Mucosa of rectum (tissue), 2 donors: ENCODE measurements around the gene SLC28A2.

Experiments used
- H3K27ac ChIP-seq, 2 donors: one replicate each; pipeline ENCODE4 v1.7.0; 2013; ENCODE audit warnings: inconsistent platforms in 2 of 2, low read depth in 2 of 2, low read length in 2 of 2
- H3K27me3 ChIP-seq, 2 donors: one replicate each; pipeline ENCODE4 v1.7.0; 2013; ENCODE audit warnings: low read length in 2 of 2; ENCODE audit not compliant: control insufficient read depth in 2 of 2, insufficient read depth in 2 of 2
- H3K36me3 ChIP-seq, 2 donors: one replicate each; pipeline ENCODE4 v1.7.0; 2013; ENCODE audit warnings: low read length in 2 of 2; ENCODE audit not compliant: control insufficient read depth in 2 of 2, insufficient read depth in 2 of 2
- H3K4me1 ChIP-seq, 2 donors: one replicate each; pipeline ENCODE4 v1.7.0; 2013; ENCODE audit warnings: low read length in 2 of 2, mild to moderate bottlenecking in 1 of 2; ENCODE audit not compliant: control insufficient read depth in 2 of 2, insufficient read depth in 2 of 2
- H3K4me3 ChIP-seq, 2 donors: one replicate each; pipeline ENCODE4 v1.7.0; 2013; ENCODE audit warnings: low read length in 2 of 2
- H3K9ac ChIP-seq, 2 donors: one replicate each; pipeline ENCODE4 v1.7.0; 2013; ENCODE audit warnings: low read length in 2 of 2, low read depth in 1 of 2, mild to moderate bottlenecking in 1 of 2
- H3K9me3 ChIP-seq, 2 donors: one replicate each; pipeline ENCODE4 v1.7.0; 2013; ENCODE audit warnings: low read length in 2 of 2; ENCODE audit not compliant: control insufficient read depth in 2 of 2
- donor health status: healthy.
- donor health status: Normal muscosa, but diverticular disease.

The SLC28A2 gene

GRCh38 chr15:45326280-45326679, 74.2 kb downstream of the SLC28A2 start:
- Histone ChIP-seq H3K27ac (no peak overlapping the region), H3K4me3 (no peak overlapping the region), H3K9me3 (no peaks in the 10 kb centered on the region), H3K4me1 (peaks cover 0 to 2% of the 10 kb centered on the region in 2 donors), H3K9ac (no peak overlapping the region), H3K36me3 (no peaks in the 10 kb centered on the region), H3K27me3 (no peaks in the 10 kb centered on the region)

GRCh38 chr15:45326741-45327140, 74.7 kb downstream of the SLC28A2 start:
- Histone ChIP-seq H3K36me3 (no peaks in the 10 kb centered on the region), H3K4me1 (peaks cover 0 to 2% of the 10 kb centered on the region in 2 donors), H3K9me3 (no peaks in the 10 kb centered on the region), H3K4me3 (no peak overlapping the region), H3K9ac (no peak overlapping the region), H3K27me3 (no peaks in the 10 kb centered on the region), H3K27ac (no peak overlapping the region)
